ENCODE results near the gene ORAI3. TPM values are rescaled to one million over a fixed set of nuclear protein-coding genes. Genes with fewer than 3 reads are reported as not detected.

Gene ORAI3
- total and polyA plus RNA-seq, 2 donors from 2014 or later: 23.1 to 32.3 TPM

GRCh38 chr16:30992276-30992780 lies 43.5 kb downstream of the ORAI3 start:
- no peak overlapping the region for H3K4me3 ChIP-seq (ENCODE audit: low read length in 3 of 3)
- intact Hi-C loops (cut with DNase I): no loop called here
- H3K36me3 ChIP-seq (ENCODE audit: control insufficient read depth in 2 of 3, insufficient read depth in 3 of 3, low read length in 3 of 3): no peaks in the 10 kb centered on the region
- H3K27me3 ChIP-seq (ENCODE audit: control insufficient read depth, insufficient read depth, low read length): peaks cover 2% of the 10 kb centered on the region
- no peaks in the 10 kb centered on the region for H3K9me3 ChIP-seq (ENCODE audit: control insufficient read depth in 2 of 3, insufficient read depth in 1 of 3, low read length in 3 of 3)
- FAIRE-seq: no peak
- H3K4me1 ChIP-seq (ENCODE audit: control insufficient read depth in 2 of 3, insufficient read depth in 2 of 3, low read depth in 1 of 3, low read length in 3 of 3): peaks cover 0 to 3% (median 0%) of the 10 kb centered on the region in 3 donors
- no peak overlapping the region for H3K27ac ChIP-seq (ENCODE audit: low read depth in 2 of 2, low read length in 2 of 2)
- no peak for DNase-seq
- no peak for TF ChIP-seq CTCF (IDR thresholded peaks at IDR 0.05; ENCODE audit: borderline replicate concordance, extremely low read depth, insufficient read depth)
- no peak overlapping the region for H3K9ac ChIP-seq (ENCODE audit: low read length in 3 of 3)

GRCh38 chr16:30992931-30993816 lies 44.3 kb downstream of the ORAI3 start:
- FAIRE-seq (no peak), DNase-seq (no peak)
- Histone ChIP-seq H3K4me3 (ENCODE audit: low read length in 3 of 3) (no peak overlapping the region), H3K9ac (ENCODE audit: low read length in 3 of 3) (no peak overlapping the region), H3K27me3 (ENCODE audit: control insufficient read depth, insufficient read depth, low read length) (peaks cover 2% of the 10 kb centered on the region), H3K27ac (ENCODE audit: low read depth in 2 of 2, low read length in 2 of 2) (no peak overlapping the region), H3K4me1 (ENCODE audit: control insufficient read depth in 2 of 3, insufficient read depth in 2 of 3, low read depth in 1 of 3, low read length in 3 of 3) (peaks cover 0 to 9% (median 0%) of the 10 kb centered on the region in 3 donors), H3K36me3 (ENCODE audit: control insufficient read depth in 2 of 3, insufficient read depth in 3 of 3, low read length in 3 of 3) (no peaks in the 10 kb centered on the region), H3K9me3 (ENCODE audit: control insufficient read depth in 2 of 3, insufficient read depth in 1 of 3, low read length in 3 of 3) (no peaks in the 10 kb centered on the region)
- intact Hi-C loops (cut with DNase I): no loop called here
- no peak for TF ChIP-seq CTCF (IDR thresholded peaks at IDR 0.05; ENCODE audit: borderline replicate concordance, extremely low read depth, insufficient read depth)

- no peak for DNase-seq
- intact Hi-C loops (cut with DNase I): no loop called here
- no peak overlapping the region for H3K27ac ChIP-seq (ENCODE audit: low read depth in 2 of 2, low read length in 2 of 2)
- no peak for FAIRE-seq
- H3K27me3 ChIP-seq (ENCODE audit: control insufficient read depth, insufficient read depth, low read length): peaks cover 2% of the 10 kb centered on the region
- H3K36me3 ChIP-seq (ENCODE audit: control insufficient read depth in 2 of 3, insufficient read depth in 3 of 3, low read length in 3 of 3): no peaks in the 10 kb centered on the region
- H3K4me3 ChIP-seq (ENCODE audit: low read length in 3 of 3): peak overlapping the region in 2 of 3 donors; percentile 73 to 76
- H3K9me3 ChIP-seq (ENCODE audit: control insufficient read depth in 2 of 3, insufficient read depth in 1 of 3, low read length in 3 of 3): no peaks in the 10 kb centered on the region
- H3K4me1 ChIP-seq (ENCODE audit: control insufficient read depth in 2 of 3, insufficient read depth in 2 of 3, low read depth in 1 of 3, low read length in 3 of 3): peaks cover 0 to 9% (median 0%) of the 10 kb centered on the region in 3 donors
- no peak overlapping the region for H3K9ac ChIP-seq (ENCODE audit: low read length in 3 of 3)
- no peak for TF ChIP-seq CTCF (IDR thresholded peaks at IDR 0.05; ENCODE audit: borderline replicate concordance, extremely low read depth, insufficient read depth)
Observed at GRCh38 chr16:30995927-30996323, 47.1 kb downstream of the ORAI3 start.

Data from kidney (tissue), 14 donors.